Muscle layer of duodenum (tissue), 2 donors: Measurements from ENCODE around the gene AP3M1.
A peak's percentile ranks its signal among the peaks of the same experiment; 100 is the strongest.

Source experiments
- H3K27ac ChIP-seq: one replicate; pipeline ENCODE4 v1.7.0; 2013; ENCODE audit warnings: mild to moderate bottlenecking, low read length
- H3K27me3 ChIP-seq: one replicate; pipeline ENCODE4 v1.7.0; 2013; ENCODE audit warnings: low read depth, mild to moderate bottlenecking, control low read depth, low read length
- H3K36me3 ChIP-seq, 2 donors: one replicate each; pipeline ENCODE4 v1.7.0; 2013; ENCODE audit warnings: low read length in 2 of 2, control low read depth in 1 of 2, mild to moderate bottlenecking in 1 of 2; ENCODE audit not compliant: insufficient read depth in 2 of 2, control insufficient read depth in 1 of 2
- H3K4me1 ChIP-seq, 2 donors: one replicate each; pipeline ENCODE4 v1.7.0; 2013; ENCODE audit warnings: low read length in 2 of 2, mild to moderate bottlenecking in 2 of 2, control low read depth in 1 of 2, moderate library complexity in 1 of 2; ENCODE audit not compliant: insufficient read depth in 2 of 2, control insufficient read depth in 1 of 2
- H3K4me3 ChIP-seq, 2 donors: one replicate each; pipeline ENCODE4 v1.7.0; 2013; ENCODE audit warnings: low read length in 2 of 2, low read depth in 1 of 2, mild to moderate bottlenecking in 1 of 2
- H3K9me3 ChIP-seq, 2 donors: one replicate each; pipeline ENCODE4 v1.7.0; 2013; ENCODE audit warnings: low read length in 2 of 2, control low read depth in 1 of 2, mild to moderate bottlenecking in 1 of 2; ENCODE audit not compliant: control insufficient read depth in 1 of 2
- donor health status: healthy.

Gene AP3M1

DNA sequence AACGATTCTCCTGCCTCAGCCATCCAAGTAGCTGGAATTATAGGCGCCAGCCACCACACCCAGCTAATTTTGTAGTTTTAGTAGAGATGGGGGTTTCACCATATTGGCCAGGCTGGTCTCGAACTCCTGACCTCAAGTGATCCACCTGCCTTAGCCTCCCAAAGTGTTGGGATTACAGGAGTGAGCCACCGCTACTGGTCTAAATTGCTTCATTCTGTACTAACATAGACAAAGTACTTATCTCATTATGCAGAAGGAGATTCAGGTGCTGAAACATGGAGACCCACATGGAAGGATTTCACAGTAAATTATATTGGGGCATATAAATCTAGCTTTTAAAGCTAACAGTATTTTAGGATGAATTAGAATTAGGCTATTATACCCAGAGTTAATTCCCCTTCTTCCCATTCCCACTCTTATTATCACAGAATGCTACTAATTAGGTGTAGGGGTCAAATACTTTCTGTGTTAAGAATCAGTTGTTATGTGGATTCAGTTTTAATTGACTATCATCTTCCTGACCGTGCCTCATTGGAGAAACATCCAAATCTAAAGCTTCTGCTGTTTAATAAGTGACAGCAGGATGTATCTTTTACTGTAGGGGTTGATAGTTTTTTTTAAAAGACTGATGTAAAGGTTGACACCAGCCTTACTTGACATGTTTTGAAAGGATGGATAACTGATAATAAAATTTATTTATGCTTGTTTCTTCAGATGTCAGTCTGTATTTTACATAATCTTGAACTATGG lies 27.6 kb upstream of the AP3M1 start:
- Histone ChIP-seq H3K4me1 (peaks cover 0 to 4% of the 10 kb centered on the region in 2 donors), H3K36me3 (no peaks in the 10 kb centered on the region), H3K27me3 (no peaks in the 10 kb centered on the region), H3K4me3 (no peak overlapping the region), H3K27ac (no peak overlapping the region), H3K9me3 (no peaks in the 10 kb centered on the region)

- Histone ChIP-seq H3K27me3 (no peaks in the 10 kb centered on the region), H3K4me1 (peaks cover 0 to 4% of the 10 kb centered on the region in 2 donors), H3K9me3 (no peaks in the 10 kb centered on the region), H3K27ac (peak overlapping the region; percentile 76), H3K36me3 (no peaks in the 10 kb centered on the region), H3K4me3 (peak overlapping the region; percentile 75 to 90)
These were observed 26.6 kb upstream of the AP3M1 start for GRCh38 chr10:74177140-74177677.

DNA sequence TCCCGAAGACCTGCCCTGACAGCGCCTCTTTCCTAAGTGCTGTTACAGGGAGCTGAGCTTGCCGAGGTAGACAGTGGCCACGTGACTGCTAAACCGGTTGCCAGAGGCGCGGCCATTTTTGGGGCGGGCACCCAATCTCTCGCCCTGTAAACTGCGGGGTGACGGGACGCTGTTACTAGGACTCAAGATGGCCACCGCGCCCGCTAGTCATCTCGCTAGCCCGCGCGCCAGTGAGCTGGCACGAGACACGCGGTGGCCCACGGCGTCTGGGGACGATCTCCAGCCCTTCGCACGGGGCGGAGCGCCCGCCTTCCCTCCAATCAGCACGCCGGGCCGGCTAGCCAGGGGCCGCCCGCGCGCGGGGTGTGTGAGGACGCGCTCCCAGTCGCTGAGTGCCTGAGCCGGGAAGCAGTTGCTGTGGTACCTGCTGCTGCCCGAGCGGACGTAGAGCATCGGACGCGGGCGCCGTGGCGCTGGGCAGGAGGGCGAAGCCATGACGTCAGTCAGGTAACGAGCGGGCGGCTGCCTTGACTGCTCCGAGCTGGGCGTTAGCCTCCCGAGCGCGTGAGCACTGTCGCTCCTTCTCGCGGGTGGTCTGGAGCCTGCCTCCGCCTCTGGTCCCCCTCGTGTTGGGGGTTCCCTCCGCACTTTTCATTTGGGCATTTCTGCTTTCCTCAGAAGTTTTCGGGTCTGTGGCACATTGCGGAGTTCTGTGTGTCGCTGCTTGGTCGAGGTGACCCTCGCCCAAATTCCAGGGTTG lies 25.9 kb upstream of the AP3M1 start:
- Histone ChIP-seq H3K4me3 (peak overlapping the region; percentile 75 to 90), H3K4me1 (peaks cover 0 to 4% of the 10 kb centered on the region in 2 donors), H3K27me3 (no peaks in the 10 kb centered on the region), H3K27ac (peak overlapping the region; percentile 76), H3K36me3 (no peaks in the 10 kb centered on the region), H3K9me3 (no peaks in the 10 kb centered on the region)

GRCh38 chr10:74175510-74176379 lies 25.1 kb upstream of the AP3M1 start:
- H3K27ac ChIP-seq = peak overlapping the region; percentile 76
- H3K27me3 ChIP-seq = no peaks in the 10 kb centered on the region
- peaks cover 0 to 4% of the 10 kb centered on the region in 2 donors for H3K4me1 ChIP-seq

GRCh38 chr10:74174521-74174920 lies 23.9 kb upstream of the AP3M1 start:
- Histone ChIP-seq H3K27ac (peak overlapping the region; percentile 26), H3K9me3 (no peaks in the 10 kb centered on the region), H3K4me1 (peaks cover 0 to 4% of the 10 kb centered on the region in 2 donors), H3K27me3 (no peaks in the 10 kb centered on the region), H3K4me3 (no peak overlapping the region), H3K36me3 (no peaks in the 10 kb centered on the region)

More at GRCh38 chr10:74175510-74176379, 25.1 kb upstream of the AP3M1 start:
- Histone ChIP-seq H3K9me3 (no peaks in the 10 kb centered on the region), H3K36me3 (no peaks in the 10 kb centered on the region), H3K4me3 (peak overlapping the region; percentile 75 to 90)

GRCh38 chr10:74171625-74172024 lies 21.0 kb upstream of the AP3M1 start:
- no peaks in the 10 kb centered on the region for H3K36me3 ChIP-seq
- H3K9me3 ChIP-seq = no peaks in the 10 kb centered on the region
- H3K27me3 ChIP-seq = no peaks in the 10 kb centered on the region
- no peak overlapping the region for H3K27ac ChIP-seq
- H3K4me3 ChIP-seq = no peak overlapping the region
- no peaks in the 10 kb centered on the region for H3K4me1 ChIP-seq

DNA sequence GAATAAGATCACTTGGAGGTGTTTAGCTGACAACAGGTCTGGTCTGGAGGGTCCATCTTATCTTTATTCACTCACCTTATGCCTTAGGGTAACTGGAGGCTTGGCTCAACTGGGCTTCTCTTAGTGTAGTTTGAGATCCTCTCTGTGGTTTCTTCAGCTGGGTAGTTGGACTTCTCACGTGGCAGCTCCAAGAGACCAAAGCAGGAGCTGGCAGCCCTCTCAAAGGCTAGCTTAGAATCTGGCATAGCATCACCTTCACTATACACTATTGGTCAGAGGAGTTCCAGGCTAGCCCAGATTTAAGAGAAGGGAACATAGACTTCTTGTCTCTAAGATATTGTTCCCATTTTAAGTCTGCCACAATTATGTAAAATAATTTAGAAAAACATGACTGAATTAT lies 16.8 kb upstream of the AP3M1 start:
- H3K4me1 ChIP-seq = no peaks in the 10 kb centered on the region
- no peak overlapping the region for H3K4me3 ChIP-seq
- H3K27me3 ChIP-seq = no peaks in the 10 kb centered on the region
- H3K9me3 ChIP-seq = no peaks in the 10 kb centered on the region
- H3K27ac ChIP-seq = no peak overlapping the region
- no peaks in the 10 kb centered on the region for H3K36me3 ChIP-seq

DNA sequence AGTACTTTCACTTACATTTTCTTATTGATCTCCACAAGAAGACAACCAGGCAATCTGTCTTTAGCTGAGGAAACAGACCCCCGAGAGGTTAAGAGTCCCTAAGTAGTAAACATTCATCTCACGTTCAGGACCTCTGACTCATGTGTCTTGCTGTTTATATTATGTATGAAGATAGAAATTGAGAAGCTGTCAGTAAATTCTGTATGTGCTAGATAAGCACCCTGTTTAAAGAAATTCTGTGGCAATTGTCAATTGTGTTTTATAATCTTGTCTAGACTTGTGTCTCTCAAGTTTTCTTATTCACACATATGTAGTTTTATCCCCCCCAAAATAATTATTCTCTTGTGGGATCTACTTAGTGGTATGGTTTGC lies 14.9 kb upstream of the AP3M1 start:
- no peaks in the 10 kb centered on the region for H3K9me3 ChIP-seq
- no peaks in the 10 kb centered on the region for H3K4me1 ChIP-seq
- H3K36me3 ChIP-seq = no peaks in the 10 kb centered on the region
- no peaks in the 10 kb centered on the region for H3K27me3 ChIP-seq
- H3K4me3 ChIP-seq = no peak overlapping the region
- no peak overlapping the region for H3K27ac ChIP-seq

DNA sequence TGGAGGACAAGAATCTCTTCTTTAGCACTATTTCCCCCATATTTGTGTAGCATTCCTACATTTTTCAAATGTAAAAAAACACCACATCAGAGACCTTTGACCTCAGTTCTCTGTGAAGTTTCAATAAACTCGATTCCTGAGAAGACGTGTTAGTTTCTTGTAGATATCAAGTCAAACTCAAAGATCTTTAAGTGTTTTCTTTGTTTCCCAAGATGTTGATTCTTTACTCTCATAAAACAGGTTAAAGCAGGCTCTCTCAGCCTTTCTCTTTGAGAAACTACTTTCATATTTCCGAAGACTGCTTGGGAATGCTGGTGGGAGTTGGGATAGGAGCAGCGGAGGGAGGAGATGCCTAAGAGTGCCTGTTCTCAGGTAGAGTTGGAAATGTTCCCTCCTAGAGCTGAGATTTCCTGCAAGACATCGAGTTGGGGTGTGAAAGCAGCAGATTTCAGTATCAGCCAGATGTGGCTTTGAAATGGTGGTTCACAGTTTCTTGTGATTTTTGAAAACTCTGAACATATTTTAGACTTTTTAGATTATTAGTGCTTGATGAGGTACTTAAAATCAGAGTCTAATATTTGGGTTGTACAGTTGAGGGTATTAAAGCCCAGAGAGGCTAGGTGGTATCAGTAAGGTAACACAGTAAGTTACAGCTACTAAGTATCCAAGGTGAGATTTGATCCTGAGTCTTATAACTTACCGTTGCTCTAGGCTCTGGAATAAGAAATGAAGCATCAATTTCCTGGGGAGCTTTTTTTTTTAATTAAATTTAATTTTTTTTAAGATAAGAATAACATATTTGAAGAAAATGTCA lies 14.3 kb upstream of the AP3M1 start:
- no peaks in the 10 kb centered on the region for H3K27me3 ChIP-seq
- H3K4me1 ChIP-seq = no peaks in the 10 kb centered on the region
- H3K27ac ChIP-seq = no peak overlapping the region
- H3K4me3 ChIP-seq = no peak overlapping the region
- no peaks in the 10 kb centered on the region for H3K36me3 ChIP-seq
- H3K9me3 ChIP-seq = no peaks in the 10 kb centered on the region

DNA sequence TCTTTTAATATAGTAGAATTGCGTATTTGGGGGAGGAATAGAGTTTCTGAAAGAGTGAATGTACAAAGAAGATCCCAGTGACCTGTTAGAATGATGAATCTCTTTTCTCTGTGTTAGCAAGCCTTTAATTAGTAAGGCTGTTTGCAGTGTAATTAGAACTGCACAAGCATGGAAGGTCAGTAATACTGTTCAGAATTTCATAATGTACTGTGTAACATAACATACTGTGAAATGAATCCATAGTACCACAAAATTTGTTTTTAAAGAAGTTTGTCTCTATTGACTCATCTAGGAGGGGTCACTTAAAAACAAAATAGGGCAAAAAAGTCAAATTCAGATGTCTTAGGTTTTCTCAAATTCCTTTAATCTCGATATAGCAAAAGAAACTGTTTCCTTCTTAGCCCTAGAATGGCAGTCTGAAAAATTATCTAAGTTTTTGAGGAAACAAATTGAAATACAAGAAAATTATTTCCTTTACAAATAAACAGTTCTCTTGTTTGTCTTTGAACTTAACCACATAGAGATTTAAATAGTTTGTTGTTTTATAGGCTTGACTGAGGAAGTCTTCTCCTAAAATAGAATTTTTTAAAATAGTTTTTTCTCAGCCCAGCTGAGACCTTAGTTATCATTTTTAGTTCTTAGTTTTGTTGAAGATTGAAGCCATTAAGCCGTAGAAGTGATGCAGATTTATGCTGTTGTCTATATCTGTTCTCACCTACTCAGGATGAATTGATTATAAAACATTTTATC lies 12.9 kb upstream of the AP3M1 start:
- H3K27ac ChIP-seq = no peak overlapping the region
- H3K4me1 ChIP-seq = no peaks in the 10 kb centered on the region
- no peaks in the 10 kb centered on the region for H3K9me3 ChIP-seq
- H3K4me3 ChIP-seq = no peak overlapping the region
- no peaks in the 10 kb centered on the region for H3K36me3 ChIP-seq
- no peaks in the 10 kb centered on the region for H3K27me3 ChIP-seq
